HepG2 (cell line): Measurements from ENCODE around the gene SNRNP48. TPM values are rescaled to one million over a fixed set of nuclear protein-coding genes. Genes with fewer than 3 reads are reported as not detected.
A peak's percentile ranks its signal among the peaks of the same experiment; 100 is the strongest.

ENCODE experiments used
- ATAC-seq: fragments of 200-7000 bp; cut with Tn5 transposase; 3 replicates; pipeline ENCODE4 v1.9.1; 2020; ENCODE audit warnings: mild to moderate bottlenecking, moderate library complexity
- BruUV-seq: library from RNA; stranded (reverse); fragments of 400-500 nt; replicated peaks from 2 replicates; lab custom pipeline; 2021; lab: Mats Ljungman, UMichigan
- CTCF ChIA-PET: fragments of 300-600 bp; formaldehyde crosslinking; extraction: SDS; loops from one replicate; lab custom pipeline; 2021; ENCODE audit warnings: low total read pairs, inconsistent platforms, low intra/inter-chr PET ratio; lab: Yijun Ruan, JAX
- POLR2A ChIA-PET: fragments of 350-600 bp; sonication (Branson Sonifier 250); formaldehyde crosslinking; loops from one replicate; lab custom pipeline; 2020; ENCODE audit warnings: antibody characterized with exemption, inconsistent platforms; lab: Yijun Ruan, JAX
- DNase-seq: peaks from one replicate; pipeline ENCODE4 v3.0.0-alpha.2; 2015; ENCODE audit warnings: low spot score
- FAIRE-seq: peaks from 3 replicates; lab custom pipeline; 2011; peaks lifted over from hg19 to GRCh38; lab: Jason Lieb, UNC
- H2AFZ ChIP-seq: one replicate; pipeline ENCODE4 v1.6.1; 2011; ENCODE audit warnings: low read length, inconsistent platforms
- H3K27ac ChIP-seq: fragments of 300-600 bp; 3 replicates; pipeline ENCODE4 v1.8.0; 2011; ENCODE audit warnings: mixed run types, mild to moderate bottlenecking, mixed read lengths, low read length, inconsistent platforms; ENCODE audit not compliant: insufficient read depth; ENCODE audit errors: extremely low read length
- H3K27me3 ChIP-seq, 2 experiments: fragments of 200-600 bp in 1 of 2; 2 replicates in 1 of 2; 3 replicates in 1 of 2; pipeline versions ENCODE4 v1.6.0 to v1.8.0; 2011; ENCODE audit warnings: low read length in 2 of 2, mild to moderate bottlenecking in 2 of 2, moderate library complexity in 2 of 2, inconsistent platforms in 1 of 2; ENCODE audit not compliant: insufficient read depth in 2 of 2, control insufficient read depth in 1 of 2
- H3K36me3 ChIP-seq, 2 experiments: fragments of 200-600 bp in 1 of 2; replicated peaks in 1 of 2; 2 replicates in 1 of 2; 3 replicates in 1 of 2; pipeline versions ENCODE4 v1.5.1 to v1.8.0; 2011; ENCODE audit warnings: low read length in 2 of 2, inconsistent platforms in 1 of 2; ENCODE audit not compliant: insufficient read depth in 2 of 2, control insufficient read depth in 1 of 2
- H3K4me1 ChIP-seq: 2 replicates; pipeline ENCODE4 v1.5.1; 2012; ENCODE audit warnings: low read length, inconsistent platforms; ENCODE audit not compliant: insufficient read depth
- H3K4me2 ChIP-seq: 2 replicates; pipeline ENCODE4 v1.6.0; 2011; ENCODE audit warnings: low read depth, low read length, inconsistent platforms
- H3K4me3 ChIP-seq, 3 experiments: fragments of 200-600 bp in 1 of 3; sonication (generic), shearing (Covaris generic) in 1 of 3; replicated peaks in 1 of 3; 2 replicates each; pipeline ENCODE4 v1.5.1; 2011 to 2016; ENCODE audit warnings: low read length in 3 of 3, inconsistent platforms in 2 of 3, low read depth in 2 of 3, mild to moderate bottlenecking in 2 of 3, control low read depth in 1 of 3, mixed read lengths in 1 of 3; ENCODE audit not compliant: insufficient read depth in 1 of 3
- H3K79me2 ChIP-seq: one replicate; pipeline ENCODE4 v1.6.1; 2011; ENCODE audit warnings: low read length, inconsistent platforms; ENCODE audit not compliant: insufficient read depth
- H3K9ac ChIP-seq: 2 replicates; pipeline ENCODE4 v1.6.0; 2011; ENCODE audit warnings: mild to moderate bottlenecking, low read depth, low read length, inconsistent platforms; ENCODE audit not compliant: insufficient read depth
- H3K9me3 ChIP-seq: 2 replicates; pipeline ENCODE4 v1.5.1; 2012; ENCODE audit warnings: mild to moderate bottlenecking, low read length
- H4K20me1 ChIP-seq: 2 replicates; pipeline ENCODE4 v1.6.0; 2011; ENCODE audit warnings: inconsistent platforms, mild to moderate bottlenecking, low read length, moderate library complexity; ENCODE audit not compliant: insufficient read depth
- ASH2L ChIP-seq: fragments of 300-600, 200-600 bp; sonication (generic); IDR thresholded peaks from 2 replicates; pipeline ENCODE4 v1.7.0; 2017; ENCODE audit warnings: low read depth, mild to moderate bottlenecking, moderate library complexity, mixed read lengths, low read length; ENCODE audit not compliant: insufficient read length
- ERF ChIP-seq: IDR thresholded peaks from 2 replicates; pipeline ENCODE4 v1.6.1; 2018; ENCODE audit warnings: missing biosample characterization, missing genetic modification reagents
- FLYWCH1 ChIP-seq: sonication (generic); formaldehyde crosslinking; IDR thresholded peaks from 2 replicates; pipeline ENCODE4 v1.8.1; 2023; ENCODE audit warnings: mild to moderate bottlenecking, missing genetic modification reagents
- FOSL2 ChIP-seq: sonication (generic); formaldehyde crosslinking; IDR thresholded peaks from 2 replicates; pipeline ENCODE4 v1.4.0; 2020; ENCODE audit warnings: missing genetic modification reagents
- HMG20A ChIP-seq: IDR thresholded peaks from 2 replicates; pipeline ENCODE4 v1.6.1; 2016; ENCODE audit warnings: borderline replicate concordance
- MAZ ChIP-seq, 2 experiments: sonication (generic) in 1 of 2; formaldehyde crosslinking in 1 of 2; IDR thresholded peaks; 2 replicates each; pipeline versions ENCODE4 v1.5.0 to v1.6.1; 2012 to 2020; ENCODE audit warnings: low read depth in 2 of 2, mild to moderate bottlenecking in 2 of 2, borderline replicate concordance in 1 of 2, improper control_type of control experiment in 1 of 2, low read length in 1 of 2, missing genetic modification reagents in 1 of 2, moderate library complexity in 1 of 2
- MIXL1 ChIP-seq: IDR thresholded peaks from 2 replicates; pipeline ENCODE4 v1.6.1; 2016
- MTA1 ChIP-seq: sonication (generic); formaldehyde crosslinking; IDR thresholded peaks from 2 replicates; pipeline ENCODE4 v1.4.0; 2020; ENCODE audit warnings: missing genetic modification reagents, mild to moderate bottlenecking, borderline replicate concordance
- PRPF4 ChIP-seq: fragments of 200-400 bp; formaldehyde crosslinking; IDR thresholded peaks from 2 replicates; pipeline ENCODE4 v1.6.1; 2016; ENCODE audit warnings: low read length, low read depth; ENCODE audit not compliant: poor library complexity, severe bottlenecking
- TAF1 ChIP-seq: sonication (generic); formaldehyde crosslinking; IDR thresholded peaks from 2 replicates; pipeline ENCODE4 v1.4.0; 2020; ENCODE audit warnings: missing genetic modification reagents
- TGIF2 ChIP-seq: IDR thresholded peaks from 2 replicates; pipeline ENCODE4 v1.6.1; 2016; ENCODE audit warnings: control low read depth, missing compliant biosample characterization
- ZNF569 ChIP-seq: sonication (generic); formaldehyde crosslinking; IDR thresholded peaks from 2 replicates; pipeline ENCODE4 v1.5.0; 2020; ENCODE audit warnings: mild to moderate bottlenecking, missing genetic modification reagents, moderate library complexity, borderline replicate concordance
- ZNF878 ChIP-seq: sonication (generic); formaldehyde crosslinking; IDR thresholded peaks from 2 replicates; pipeline ENCODE4 v1.8.1; 2023; ENCODE audit warnings: mild to moderate bottlenecking, missing genetic modification reagents, moderate library complexity
- WGBS: methylation state at CpG from one replicate; pipeline ENCODE4 v1.1.6; 2017; ENCODE audit warnings: low lambda C conversion rate; 5-methylcytosine and 5-hydroxymethylcytosine counted together
- in situ Hi-C: cut with HindIII; loops from 2 replicates; pipeline ENCODE4 v1.10.0; 2017; ENCODE audit warnings: low pct_unique_long_range_greater_than_20kb; ENCODE audit not compliant: extremely low pct_ligation_motif_present
- intact Hi-C: fragments of 100-400 bp; cut with micrococcal nuclease; formaldehyde crosslinking; loops from one replicate; pipeline ENCODE4 v1.10.0; 2022; ENCODE audit not compliant: unreplicated experiment
- polyA plus RNA-seq, 8 experiments: library from polyadenylated mRNA; depleted of rRNA in 3 of 8; stranded (reverse) in 7 of 8; unstranded in 1 of 8; fragments of >200 nt; fragmentation: Illumina TruSeq in 4 of 8; extraction: Trizol in 4 of 8; gene quantifications; 2 replicates each; pipeline versions ENCODE4 v1.2.1 to v1.2.3, GENCODE V29; 2011 to 2016; ENCODE audit warnings: low read depth in 4 of 8, missing spikeins in 1 of 8, mixed read lengths in 1 of 8; ENCODE audit not compliant: insufficient read depth in 1 of 8
- total RNA-seq, 5 experiments: library from RNA; depleted of rRNA; stranded (reverse); fragments of >200 nt; fragmentation: Illumina TruSeq; extraction: Trizol; gene quantifications; 2 replicates each; pipeline ENCODE4 v1.2.3, GENCODE V29; 2016; ENCODE audit warnings: low read depth in 1 of 5
- TF ChIP-seq, protein P1 (sequence below): IDR thresholded peaks from 2 replicates; pipeline ENCODE4 v1.6.1; 2016; ENCODE audit warnings: low read depth, borderline replicate concordance
- TF ChIP-seq, protein P2 (sequence below): sonication (generic); formaldehyde crosslinking; IDR thresholded peaks from 2 replicates; pipeline ENCODE4 v1.8.0; 2022; ENCODE audit warnings: missing genetic modification reagents, mild to moderate bottlenecking, moderate library complexity, borderline replicate concordance
- TF ChIP-seq, protein P3 (sequence below): sonication (generic); formaldehyde crosslinking; IDR thresholded peaks from 2 replicates; pipeline ENCODE4 v1.4.0; 2020; ENCODE audit warnings: low read depth, missing genetic modification reagents
- TF ChIP-seq, protein P4 (sequence below): IDR thresholded peaks from 2 replicates; pipeline ENCODE4 v1.6.1; 2018; ENCODE audit warnings: missing genetic modification reagents

The SNRNP48 gene
- total and polyA plus RNA-seq, 2 of the 13 experiments (the other 11 are each of a cell fraction or from before 2014, with no cell fraction given) = 17.5 to 47.5 TPM

DNA sequence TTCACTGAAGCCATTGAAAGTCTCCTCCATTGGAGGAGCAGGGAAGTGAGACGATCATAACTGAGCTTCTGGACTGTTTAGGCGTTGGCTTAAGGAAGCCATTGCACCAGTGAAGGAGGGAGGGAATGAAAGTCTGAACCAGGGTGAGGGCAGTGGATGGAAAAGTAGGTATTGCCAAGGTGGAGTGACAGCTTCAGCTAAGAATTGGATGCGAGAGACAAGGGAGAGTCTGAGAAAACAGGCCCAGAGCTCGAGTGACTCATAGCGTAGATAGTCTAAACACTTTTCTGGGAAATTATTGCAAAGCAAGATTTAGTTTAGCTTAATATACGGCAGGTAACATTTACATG, 44.0 kb upstream of the SNRNP48 start:
- in situ Hi-C loops = no loop called here
- 60% methylated on average over 6 of the region's 6 CpGs for WGBS
- TF ChIP-seq FLYWCH1 = no peak
- TF ChIP-seq, protein P1, sequence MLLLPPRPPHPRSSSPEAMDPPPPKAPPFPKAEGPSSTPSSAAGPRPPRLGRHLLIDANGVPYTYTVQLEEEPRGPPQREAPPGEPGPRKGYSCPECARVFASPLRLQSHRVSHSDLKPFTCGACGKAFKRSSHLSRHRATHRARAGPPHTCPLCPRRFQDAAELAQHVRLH (CRISPR knock-in tag) = no peak
- TF ChIP-seq HMG20A (CRISPR knock-in tag) = 0 out of 2 replicates have a peak, but pooled peaks have one; percentile 8
- no peak for TF ChIP-seq ZNF569 (CRISPR knock-in tag)
- TF ChIP-seq, protein P2, sequence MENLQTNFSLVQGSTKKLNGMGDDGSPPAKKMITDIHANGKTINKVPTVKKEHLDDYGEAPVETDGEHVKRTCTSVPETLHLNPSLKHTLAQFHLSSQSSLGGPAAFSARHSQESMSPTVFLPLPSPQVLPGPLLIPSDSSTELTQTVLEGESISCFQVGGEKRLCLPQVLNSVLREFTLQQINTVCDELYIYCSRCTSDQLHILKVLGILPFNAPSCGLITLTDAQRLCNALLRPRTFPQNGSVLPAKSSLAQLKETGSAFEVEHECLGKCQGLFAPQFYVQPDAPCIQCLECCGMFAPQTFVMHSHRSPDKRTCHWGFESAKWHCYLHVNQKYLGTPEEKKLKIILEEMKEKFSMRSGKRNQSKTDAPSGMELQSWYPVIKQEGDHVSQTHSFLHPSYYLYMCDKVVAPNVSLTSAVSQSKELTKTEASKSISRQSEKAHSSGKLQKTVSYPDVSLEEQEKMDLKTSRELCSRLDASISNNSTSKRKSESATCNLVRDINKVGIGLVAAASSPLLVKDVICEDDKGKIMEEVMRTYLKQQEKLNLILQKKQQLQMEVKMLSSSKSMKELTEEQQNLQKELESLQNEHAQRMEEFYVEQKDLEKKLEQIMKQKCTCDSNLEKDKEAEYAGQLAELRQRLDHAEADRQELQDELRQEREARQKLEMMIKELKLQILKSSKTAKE (CRISPR knock-in tag) = 0 out of 2 replicates have a peak, but pooled peaks have one; percentile 19
- TF ChIP-seq ASH2L = peak; percentile 16
- TF ChIP-seq, protein P3, sequence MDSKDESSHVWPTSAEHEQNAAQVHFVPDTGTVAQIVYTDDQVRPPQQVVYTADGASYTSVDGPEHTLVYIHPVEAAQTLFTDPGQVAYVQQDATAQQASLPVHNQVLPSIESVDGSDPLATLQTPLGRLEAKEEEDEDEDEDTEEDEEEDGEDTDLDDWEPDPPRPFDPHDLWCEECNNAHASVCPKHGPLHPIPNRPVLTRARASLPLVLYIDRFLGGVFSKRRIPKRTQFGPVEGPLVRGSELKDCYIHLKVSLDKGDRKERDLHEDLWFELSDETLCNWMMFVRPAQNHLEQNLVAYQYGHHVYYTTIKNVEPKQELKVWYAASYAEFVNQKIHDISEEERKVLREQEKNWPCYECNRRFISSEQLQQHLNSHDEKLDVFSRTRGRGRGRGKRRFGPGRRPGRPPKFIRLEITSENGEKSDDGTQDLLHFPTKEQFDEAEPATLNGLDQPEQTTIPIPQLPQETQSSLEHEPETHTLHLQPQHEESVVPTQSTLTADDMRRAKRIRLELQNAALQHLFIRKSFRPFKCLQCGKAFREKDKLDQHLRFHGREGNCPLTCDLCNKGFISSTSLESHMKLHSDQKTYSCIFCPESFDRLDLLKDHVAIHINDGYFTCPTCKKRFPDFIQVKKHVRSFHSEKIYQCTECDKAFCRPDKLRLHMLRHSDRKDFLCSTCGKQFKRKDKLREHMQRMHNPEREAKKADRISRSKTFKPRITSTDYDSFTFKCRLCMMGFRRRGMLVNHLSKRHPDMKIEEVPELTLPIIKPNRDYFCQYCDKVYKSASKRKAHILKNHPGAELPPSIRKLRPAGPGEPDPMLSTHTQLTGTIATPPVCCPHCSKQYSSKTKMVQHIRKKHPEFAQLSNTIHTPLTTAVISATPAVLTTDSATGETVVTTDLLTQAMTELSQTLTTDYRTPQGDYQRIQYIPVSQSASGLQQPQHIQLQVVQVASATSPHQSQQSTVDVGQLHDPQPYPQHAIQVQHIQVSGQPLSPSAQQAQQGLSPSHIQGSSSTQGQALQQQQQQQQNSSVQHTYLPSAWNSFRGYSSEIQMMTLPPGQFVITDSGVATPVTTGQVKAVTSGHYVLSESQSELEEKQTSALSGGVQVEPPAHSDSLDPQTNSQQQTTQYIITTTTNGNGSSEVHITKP (CRISPR knock-in tag) = no peak
- 0 out of 2 replicates have a peak, but pooled peaks have one; percentile 26 for TF ChIP-seq TGIF2 (CRISPR knock-in tag)
- no peak for TF ChIP-seq MTA1 (CRISPR knock-in tag)
- TF ChIP-seq ERF = 0 out of 2 replicates have a peak, but pooled peaks have one; percentile 5
- peak; percentile 46; the same call in 1 of the 2 replicates for TF ChIP-seq FOSL2
- TF ChIP-seq TAF1 (CRISPR knock-in tag) = peak; percentile 28; the same call in 1 of the 2 replicates
- TF ChIP-seq PRPF4 = peak; percentile 54
- 0 out of 2 replicates have a peak, but pooled peaks have one; percentile 24 for TF ChIP-seq ZNF878 (CRISPR knock-in tag)
- TF ChIP-seq, protein P4, sequence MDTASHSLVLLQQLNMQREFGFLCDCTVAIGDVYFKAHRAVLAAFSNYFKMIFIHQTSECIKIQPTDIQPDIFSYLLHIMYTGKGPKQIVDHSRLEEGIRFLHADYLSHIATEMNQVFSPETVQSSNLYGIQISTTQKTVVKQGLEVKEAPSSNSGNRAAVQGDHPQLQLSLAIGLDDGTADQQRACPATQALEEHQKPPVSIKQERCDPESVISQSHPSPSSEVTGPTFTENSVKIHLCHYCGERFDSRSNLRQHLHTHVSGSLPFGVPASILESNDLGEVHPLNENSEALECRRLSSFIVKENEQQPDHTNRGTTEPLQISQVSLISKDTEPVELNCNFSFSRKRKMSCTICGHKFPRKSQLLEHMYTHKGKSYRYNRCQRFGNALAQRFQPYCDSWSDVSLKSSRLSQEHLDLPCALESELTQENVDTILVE (CRISPR knock-in tag) = no peak
- TF ChIP-seq MIXL1 (CRISPR knock-in tag) = no peak
- no peak for TF ChIP-seq MAZ (IDR thresholded peaks at IDR 0.05; ENCODE audit: borderline replicate concordance, low read depth, low read length)
- TF ChIP-seq MAZ (CRISPR knock-in tag; IDR thresholded peaks at IDR 0.05; ENCODE audit: low read depth) = peak; percentile 26; the same call in 1 of the 2 replicates

More for the DNA sequence above, 44.0 kb upstream of the SNRNP48 start:
- Histone ChIP-seq H3K27ac (peak overlapping the region; percentile 90), H3K4me3 (peak overlapping the region; percentile 94 to 100 (median 95)), H3K9me3 (no peaks in the 10 kb centered on the region), H3K79me2 (peaks cover 82% of the 10 kb centered on the region), H3K9ac (peak overlapping the region; percentile 99), H3K4me1 (peaks cover 68% of the 10 kb centered on the region), H3K36me3 (peaks cover 1 to 14% of the 10 kb centered on the region in 2 experiments; a peak in 3 of 5 replicates), H2AFZ (no peak overlapping the region), H3K4me2 (peak overlapping the region; percentile 97), H3K27me3 (peaks cover 0 to 3% of the 10 kb centered on the region in 2 experiments; a peak in 1 of 5 replicates), H4K20me1 (peaks cover 15% of the 10 kb centered on the region)
- DNase-seq = no peak
- CTCF ChIA-PET = no interaction called here
- no TSS peak for BruUV-seq
- POLR2A ChIA-PET = interaction anchor here (1.1 to 6.9 kb wide), 5 partner anchors 14 to 156 kb away, joined by 3 to 132 read pairs (median 7); partner anchors contain the start of genes CAGE1, RIOK1 and SNRNP48
- FAIRE-seq = no peak
- intact Hi-C loops = loop anchor here (10.0 kb wide), 1 partner anchor 381 kb away; no protein-coding TSS in a partner anchor
- no peak for ATAC-seq
